ENCODE results near the gene RTN4RL2. TPM values are rescaled to one million over a fixed set of nuclear protein-coding genes. Genes with fewer than 3 reads are reported as not detected.

The RTN4RL2 gene
- total RNA-seq, 1 donor from 2014 or later: 0.81 TPM

- no peak for DNase-seq (ENCODE audit: extremely low spot score, unreplicated experiment)
- no peak overlapping the region for H3K4me3 Mint-ChIP-seq (ENCODE audit: unreplicated experiment)
These were observed 38.2 kb downstream of the RTN4RL2 start for GRCh38 chr11:57498540-57498939.

GRCh38 chr11:57499413-57499982 is 39.2 kb downstream of the RTN4RL2 start:
- no peak for TF ChIP-seq CTCF (IDR thresholded peaks at IDR 0.05)

More at GRCh38 chr11:57498540-57498939, 38.2 kb downstream of the RTN4RL2 start:
- Mint-ChIP-seq H3K4me1 (ENCODE audit: unreplicated experiment) (peaks cover 12% of the 10 kb centered on the region), H3K27ac (ENCODE audit: unreplicated experiment) (no peak overlapping the region), H3K27me3 (ENCODE audit: unreplicated experiment) (no peaks in the 10 kb centered on the region), H3K9me3 (ENCODE audit: unreplicated experiment) (no peaks in the 10 kb centered on the region), H3K36me3 (ENCODE audit: unreplicated experiment) (peaks cover 2% of the 10 kb centered on the region)
- TF ChIP-seq CTCF (IDR thresholded peaks at IDR 0.05): no peak

GRCh38 chr11:57499983-57500461 is 39.7 kb downstream of the RTN4RL2 start:
- peaks cover 12% of the 10 kb centered on the region for H3K4me1 Mint-ChIP-seq (ENCODE audit: unreplicated experiment)
- DNase-seq (ENCODE audit: extremely low spot score, unreplicated experiment): no peak
- H3K27me3 Mint-ChIP-seq (ENCODE audit: unreplicated experiment): no peaks in the 10 kb centered on the region
- H3K9me3 Mint-ChIP-seq (ENCODE audit: unreplicated experiment): no peaks in the 10 kb centered on the region
- H3K27ac Mint-ChIP-seq (ENCODE audit: unreplicated experiment): peak overlapping the region; percentile 74
- H3K36me3 Mint-ChIP-seq (ENCODE audit: unreplicated experiment): peaks cover 2% of the 10 kb centered on the region
- peak overlapping the region; percentile 57 for H3K4me3 Mint-ChIP-seq (ENCODE audit: unreplicated experiment)
- no peak for TF ChIP-seq CTCF (IDR thresholded peaks at IDR 0.05)

More at GRCh38 chr11:57499413-57499982, 39.2 kb downstream of the RTN4RL2 start:
- Mint-ChIP-seq H3K27ac (ENCODE audit: unreplicated experiment) (peak overlapping the region; percentile 74), H3K27me3 (ENCODE audit: unreplicated experiment) (no peaks in the 10 kb centered on the region), H3K4me3 (ENCODE audit: unreplicated experiment) (peak overlapping the region; percentile 57), H3K36me3 (ENCODE audit: unreplicated experiment) (peaks cover 2% of the 10 kb centered on the region), H3K9me3 (ENCODE audit: unreplicated experiment) (no peaks in the 10 kb centered on the region), H3K4me1 (ENCODE audit: unreplicated experiment) (peaks cover 12% of the 10 kb centered on the region)
- DNase-seq (ENCODE audit: extremely low spot score, unreplicated experiment): peak; percentile 96

GRCh38 chr11:57500515-57500914 is 40.2 kb downstream of the RTN4RL2 start:
- no peak for TF ChIP-seq CTCF (IDR thresholded peaks at IDR 0.05)
- Mint-ChIP-seq H3K36me3 (ENCODE audit: unreplicated experiment) (peaks cover 2% of the 10 kb centered on the region), H3K27me3 (ENCODE audit: unreplicated experiment) (no peaks in the 10 kb centered on the region), H3K4me3 (ENCODE audit: unreplicated experiment) (no peak overlapping the region), H3K9me3 (ENCODE audit: unreplicated experiment) (no peaks in the 10 kb centered on the region), H3K4me1 (ENCODE audit: unreplicated experiment) (peaks cover 12% of the 10 kb centered on the region), H3K27ac (ENCODE audit: unreplicated experiment) (peak overlapping the region; percentile 74)
- DNase-seq (ENCODE audit: extremely low spot score, unreplicated experiment): no peak

- DNase-seq (ENCODE audit: extremely low spot score, unreplicated experiment): no peak
- Mint-ChIP-seq H3K4me1 (ENCODE audit: unreplicated experiment) (peaks cover 12% of the 10 kb centered on the region), H3K27ac (ENCODE audit: unreplicated experiment) (no peak overlapping the region), H3K36me3 (ENCODE audit: unreplicated experiment) (peaks cover 2% of the 10 kb centered on the region), H3K4me3 (ENCODE audit: unreplicated experiment) (no peak overlapping the region), H3K27me3 (ENCODE audit: unreplicated experiment) (no peaks in the 10 kb centered on the region), H3K9me3 (ENCODE audit: unreplicated experiment) (no peaks in the 10 kb centered on the region)
- TF ChIP-seq CTCF (IDR thresholded peaks at IDR 0.05): no peak
These were observed 40.6 kb downstream of the RTN4RL2 start for GRCh38 chr11:57500926-57501325.
